Measurements from ENCODE around the gene KIF12.

GRCh38 chr9:114116126-114116747 is 17.1 kb upstream of the KIF12 start:
- TF ChIP-seq GATA2 (IDR thresholded peaks at IDR 0.05; ENCODE audit: low read depth, low read length): no peak
- no peak for TF ChIP-seq GATA3 (IDR thresholded peaks at IDR 0.05; ENCODE audit: low read depth, low read length)

Measured in SH-SY5Y (cell line).